ENCODE measurements around the gene PIK3CB. TPM values are rescaled to one million over a fixed set of nuclear protein-coding genes. Genes with fewer than 3 reads are reported as not detected.
"Not testable (repeated sequence)": the region's sequence is repeated elsewhere in the genome, so short reads cannot be mapped to it uniquely, and the experiment has no call there.

The PIK3CB gene
- total RNA-seq, 4 donors from 2014 or later, result 20.3 to 46.4 (median 37.3) TPM

DNA sequence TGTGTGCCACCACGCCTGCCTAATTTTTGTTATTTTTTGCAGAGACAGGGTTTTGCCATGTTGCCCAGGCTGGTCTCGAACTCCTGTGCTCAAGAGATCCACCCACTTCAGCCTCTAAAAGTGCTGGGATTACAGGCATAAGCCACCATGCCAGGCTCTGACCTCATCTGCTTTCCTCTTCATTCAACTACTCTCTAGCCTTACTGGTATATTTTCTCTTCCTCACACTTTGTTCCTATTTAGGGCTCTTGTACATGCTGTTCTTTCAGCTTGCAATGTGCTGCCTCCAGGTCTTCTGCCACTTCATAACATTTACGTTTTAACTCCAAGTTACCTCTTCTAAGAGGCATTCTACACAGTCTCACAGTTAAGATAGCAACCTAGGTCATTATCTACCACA, 34.9 kb downstream of the PIK3CB start:
- Histone ChIP-seq H3K27me3 (no peaks in the 10 kb centered on the region), H3K36me3 (no peaks in the 10 kb centered on the region), H3K4me3 (no peak overlapping the region), H3K27ac (peak overlapping the region; percentile 26 to 79 (median 64)), H3K9me3 (no peaks in the 10 kb centered on the region), H3K4me1 (peaks cover 0 to 34% (median 0%) of the 10 kb centered on the region in 3 donors)
- TF ChIP-seq POLR2A (IDR thresholded peaks at IDR 0.05) (no peak), EP300 (IDR thresholded peaks at IDR 0.05) (peak; percentile 43), POLR2AphosphoS5 (IDR thresholded peaks at IDR 0.05) (peak; percentile 79)
- TF ChIP-seq, protein P1, sequence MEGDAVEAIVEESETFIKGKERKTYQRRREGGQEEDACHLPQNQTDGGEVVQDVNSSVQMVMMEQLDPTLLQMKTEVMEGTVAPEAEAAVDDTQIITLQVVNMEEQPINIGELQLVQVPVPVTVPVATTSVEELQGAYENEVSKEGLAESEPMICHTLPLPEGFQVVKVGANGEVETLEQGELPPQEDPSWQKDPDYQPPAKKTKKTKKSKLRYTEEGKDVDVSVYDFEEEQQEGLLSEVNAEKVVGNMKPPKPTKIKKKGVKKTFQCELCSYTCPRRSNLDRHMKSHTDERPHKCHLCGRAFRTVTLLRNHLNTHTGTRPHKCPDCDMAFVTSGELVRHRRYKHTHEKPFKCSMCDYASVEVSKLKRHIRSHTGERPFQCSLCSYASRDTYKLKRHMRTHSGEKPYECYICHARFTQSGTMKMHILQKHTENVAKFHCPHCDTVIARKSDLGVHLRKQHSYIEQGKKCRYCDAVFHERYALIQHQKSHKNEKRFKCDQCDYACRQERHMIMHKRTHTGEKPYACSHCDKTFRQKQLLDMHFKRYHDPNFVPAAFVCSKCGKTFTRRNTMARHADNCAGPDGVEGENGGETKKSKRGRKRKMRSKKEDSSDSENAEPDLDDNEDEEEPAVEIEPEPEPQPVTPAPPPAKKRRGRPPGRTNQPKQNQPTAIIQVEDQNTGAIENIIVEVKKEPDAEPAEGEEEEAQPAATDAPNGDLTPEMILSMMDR (IDR thresholded peaks at IDR 0.05), result no peak
- 44 to 78% methylated on average over 1 to 3 of the region's 3 CpGs for WGBS, 2 donors (ENCODE audit: low coverage in 1 of 2)
- ATAC-seq, result peak; percentile 90

DNA sequence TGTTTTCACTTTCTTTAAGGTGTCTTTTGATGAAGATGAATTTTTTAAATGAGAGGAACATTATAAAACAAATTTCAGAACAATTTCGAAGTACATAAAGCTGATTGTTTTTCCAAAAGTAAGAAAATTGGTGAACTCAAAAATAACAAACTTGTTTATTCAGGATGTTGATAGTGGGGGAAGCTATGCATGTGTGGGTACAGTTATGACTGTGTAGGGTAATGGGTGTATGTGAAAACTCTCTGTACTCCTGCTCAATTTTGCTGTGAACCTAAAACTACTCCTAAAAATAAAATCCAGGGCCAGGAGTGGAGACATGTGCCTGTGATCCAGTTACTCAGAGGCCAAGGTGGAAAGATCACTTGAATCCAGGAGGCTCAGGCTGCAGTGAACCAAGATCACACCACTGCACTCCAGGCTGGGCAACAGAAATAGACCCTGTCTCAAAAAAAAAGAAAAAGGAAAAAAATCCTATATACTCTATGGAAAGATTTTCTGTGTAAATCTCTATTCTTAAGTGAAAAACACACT, 37.2 kb downstream of the PIK3CB start:
- Histone ChIP-seq H3K4me1 (peaks cover 0 to 22% (median 0%) of the 10 kb centered on the region in 3 donors), H3K27me3 (no peaks in the 10 kb centered on the region), H3K4me3 (no peak overlapping the region), H3K36me3 (peaks cover 0 to 18% of the 10 kb centered on the region in 2 donors), H3K9me3 (no peaks in the 10 kb centered on the region), H3K27ac (no peak overlapping the region)
- TF ChIP-seq, protein P1 (IDR thresholded peaks at IDR 0.05), result no peak
- TF ChIP-seq EP300 (IDR thresholded peaks at IDR 0.05) (no peak), POLR2A (IDR thresholded peaks at IDR 0.05) (no peak), POLR2AphosphoS5 (IDR thresholded peaks at IDR 0.05) (no peak)
- no peak for ATAC-seq
- WGBS, 2 donors (ENCODE audit: low coverage in 1 of 2), result 77 to 93% methylated on average over 1 of the region's 1 CpG

DNA sequence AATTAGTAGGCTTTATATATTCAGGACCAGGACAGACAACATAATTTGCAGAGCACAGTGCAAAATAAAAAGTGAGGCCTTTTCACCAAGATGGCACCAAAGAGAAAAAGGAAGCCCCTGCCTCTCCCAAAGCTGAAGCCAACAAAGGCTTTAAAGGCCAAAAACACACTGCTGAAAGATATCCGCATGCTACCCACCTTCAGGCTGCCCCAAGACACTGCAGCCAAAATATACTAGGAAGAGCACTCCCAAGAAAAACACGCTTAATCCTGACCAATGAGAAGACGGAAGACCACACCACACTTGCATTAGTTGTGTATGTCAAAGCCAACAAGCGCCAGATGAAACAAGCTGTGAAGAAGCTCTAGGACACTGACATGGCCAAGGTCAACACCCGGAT, 38.0 kb downstream of the PIK3CB start:
- no peaks in the 10 kb centered on the region for H3K27me3 ChIP-seq
- 89 to 100% methylated on average over 4 to 5 of the region's 5 CpGs for WGBS, 2 donors (ENCODE audit: low coverage in 1 of 2)
- H3K4me3 ChIP-seq, result no peak overlapping the region
- H3K4me1 ChIP-seq, result peaks cover 0 to 20% (median 0%) of the 10 kb centered on the region in 3 donors
- no peak for ATAC-seq
- no peaks in the 10 kb centered on the region for H3K9me3 ChIP-seq
- peaks cover 0 to 22% of the 10 kb centered on the region in 2 donors for H3K36me3 ChIP-seq
- no peak overlapping the region for H3K27ac ChIP-seq
- TF ChIP-seq, protein P1 (IDR thresholded peaks at IDR 0.05), result no peak
- TF ChIP-seq POLR2A (IDR thresholded peaks at IDR 0.05), result no peak
- TF ChIP-seq EP300 (IDR thresholded peaks at IDR 0.05), result no peak
- TF ChIP-seq POLR2AphosphoS5 (IDR thresholded peaks at IDR 0.05), result no peak

DNA sequence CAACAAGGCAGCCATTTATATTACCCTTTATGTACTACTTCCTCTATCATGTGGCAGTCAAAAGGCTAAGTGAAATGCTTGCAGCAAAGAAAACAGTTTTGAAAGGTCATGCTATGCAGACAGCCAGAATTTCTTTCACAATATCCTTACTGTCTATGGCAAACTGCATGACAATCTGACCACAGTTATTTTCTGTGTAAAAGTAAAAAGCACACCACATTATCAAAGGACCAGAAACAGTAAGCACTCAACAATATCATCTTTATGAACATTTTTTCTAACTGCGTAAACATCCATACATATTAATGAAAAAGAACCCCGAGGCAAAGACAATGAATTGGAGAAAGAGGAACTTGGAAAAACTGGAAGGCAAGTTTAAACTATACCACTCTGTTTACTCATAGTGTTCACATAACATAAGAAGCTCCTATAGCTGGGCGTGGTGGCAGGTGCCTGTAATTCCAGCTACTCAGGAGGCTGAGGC, 47.9 kb downstream of the PIK3CB start:
- Histone ChIP-seq H3K27me3 (no peaks in the 10 kb centered on the region), H3K4me1 (no peaks in the 10 kb centered on the region), H3K27ac (no peak overlapping the region), H3K9me3 (no peaks in the 10 kb centered on the region), H3K36me3 (peaks cover 0 to 21% of the 10 kb centered on the region in 2 donors), H3K4me3 (no peak overlapping the region)
- WGBS, 2 donors (ENCODE audit: low coverage in 1 of 2), result 79 to 95% methylated on average over 3 of the region's 3 CpGs
- TF ChIP-seq EP300 (IDR thresholded peaks at IDR 0.05), result no peak
- ATAC-seq, result peak; percentile 58

DNA sequence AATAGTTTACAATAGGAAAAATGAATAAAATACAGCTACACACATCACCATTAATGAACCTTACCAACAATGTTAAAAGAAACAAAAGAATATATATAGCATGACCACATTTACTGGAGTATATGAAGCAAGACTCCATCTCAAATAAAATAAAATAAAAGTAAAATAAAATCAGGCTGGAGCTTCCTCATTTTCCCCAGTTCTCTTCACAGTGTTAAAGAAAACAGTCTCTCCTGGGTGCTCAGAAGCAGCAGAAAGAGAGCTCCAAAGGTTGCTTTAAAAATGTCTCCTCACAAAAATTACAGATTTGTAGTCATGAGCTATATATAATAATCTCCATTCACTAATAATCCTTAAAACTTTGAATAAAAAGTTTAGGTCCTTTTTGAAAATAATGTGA, 48.8 kb downstream of the PIK3CB start:
- Histone ChIP-seq H3K27me3 (no peaks in the 10 kb centered on the region), H3K4me3 (no peak overlapping the region), H3K36me3 (peaks cover 0 to 14% of the 10 kb centered on the region in 2 donors), H3K4me1 (no peaks in the 10 kb centered on the region), H3K27ac (no peak overlapping the region), H3K9me3 (no peaks in the 10 kb centered on the region)
- no peak for TF ChIP-seq POLR2AphosphoS5 (IDR thresholded peaks at IDR 0.05)
- TF ChIP-seq, protein P1 (IDR thresholded peaks at IDR 0.05), result no peak
- no peak for TF ChIP-seq POLR2A (IDR thresholded peaks at IDR 0.05)
- no peak for TF ChIP-seq EP300 (IDR thresholded peaks at IDR 0.05)
- ATAC-seq, result no peak

DNA sequence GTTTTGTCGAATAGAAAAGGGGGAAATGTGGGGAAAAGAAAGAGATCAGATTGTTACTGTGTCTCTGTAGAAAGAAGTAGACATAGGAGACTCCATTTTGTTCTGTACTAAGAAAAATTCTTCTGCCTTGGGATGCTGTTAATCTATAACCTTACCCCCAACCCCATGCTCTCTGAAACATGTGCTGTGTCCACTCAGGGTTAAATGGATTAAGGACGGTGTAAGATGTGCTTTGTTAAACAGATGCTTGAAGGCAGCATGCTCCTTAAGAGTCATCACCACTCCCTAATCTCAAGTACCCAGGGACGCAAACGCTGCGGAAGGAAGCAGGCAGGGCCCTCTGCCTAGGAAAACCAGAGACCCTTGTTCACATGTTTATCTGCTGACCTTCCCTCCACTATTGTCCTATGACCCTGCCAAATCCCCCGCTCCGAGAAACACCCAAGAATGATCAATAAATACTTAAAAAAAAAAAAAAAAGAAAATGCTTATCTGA, 49.3 kb downstream of the PIK3CB start:
- H3K9me3 ChIP-seq, H3K4me1 ChIP-seq, ATAC-seq, H3K27me3 ChIP-seq, H3K27ac ChIP-seq, H3K4me3 ChIP-seq: not testable (repeated sequence)
- peaks cover 0 to 14% of the 10 kb centered on the region in 2 donors for H3K36me3 ChIP-seq
- WGBS, 2 donors (ENCODE audit: low coverage in 1 of 2), result 86 to 87% methylated on average over 3 of the region's 7 CpGs
